Measurements from ENCODE around the gene C12orf76. TPM values are rescaled to one million over a fixed set of nuclear protein-coding genes. Genes with fewer than 3 reads are reported as not detected.

Gene C12orf76
- polyA plus RNA-seq, 1 of the 3 experiments (the other 2 are of a cell fraction) = 29.2 TPM

DNA sequence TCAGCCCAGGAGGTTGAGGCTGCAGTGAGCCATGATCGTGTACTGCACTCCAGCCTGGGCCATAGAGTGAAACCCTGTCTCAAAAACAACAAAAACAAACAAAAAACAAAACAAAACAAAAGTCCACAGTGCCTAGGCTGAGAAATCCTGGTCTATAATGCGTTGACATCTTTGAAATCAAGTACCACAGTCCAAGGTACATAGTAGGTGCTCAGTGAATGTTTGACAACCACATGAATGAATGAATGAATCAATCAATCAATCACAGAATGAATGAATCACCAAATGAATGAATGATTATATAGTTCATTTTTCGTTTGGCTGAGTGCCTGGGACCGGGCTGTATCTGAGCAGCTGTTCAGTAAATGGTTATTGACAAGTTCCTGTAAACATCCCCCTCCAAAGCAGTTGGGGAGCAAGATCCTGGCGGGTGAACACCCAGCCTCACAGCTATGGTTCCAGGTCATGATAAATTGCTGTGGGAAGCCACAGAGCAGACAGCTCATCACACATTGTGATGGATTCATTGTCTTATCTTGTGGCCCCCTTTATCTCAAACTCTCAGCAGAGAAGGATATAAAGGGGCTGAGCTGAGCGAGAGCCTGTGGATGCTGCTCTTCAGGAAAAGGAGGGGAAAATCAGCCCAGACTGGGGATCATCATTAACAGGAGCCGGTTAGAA is 45.4 kb upstream of the C12orf76 start:
- Histone ChIP-seq H3K4me1 (ENCODE audit: control insufficient read depth in 1 of 2, insufficient read depth in 2 of 2, low read depth in 1 of 2, low read length in 1 of 2) (no peaks in the 10 kb centered on the region), H3F3A (replicated peaks; ENCODE audit: insufficient read depth) (no peaks in the 10 kb centered on the region), H2AFZ (ENCODE audit: low read depth) (no peak overlapping the region), H3K9me2 (no peaks in the 10 kb centered on the region), H3K4me2 (no peak overlapping the region), H3K4me3 (ENCODE audit: low read depth in 2 of 2, low read length in 1 of 2) (no peak overlapping the region), H3K79me2 (ENCODE audit: insufficient read depth) (no peaks in the 10 kb centered on the region), H3K36me3 (replicated peaks in 1 of 2; ENCODE audit: control insufficient read depth in 1 of 2, insufficient read depth in 2 of 2, low read length in 1 of 2) (no peaks in the 10 kb centered on the region), H3K27ac (ENCODE audit: low read depth in 2 of 2, low read length in 1 of 2) (no peak overlapping the region), H3K27me3 (ENCODE audit: insufficient read depth) (no peaks in the 10 kb centered on the region), H4K20me1 (ENCODE audit: insufficient read depth) (no peaks in the 10 kb centered on the region), H3K9me3 (no peaks in the 10 kb centered on the region), H3K9ac (no peak overlapping the region)
- ChIA-PET CTCF (interaction anchor here (2.5 kb wide), 1 partner anchor 337 kb away, joined by 7 read pairs; no protein-coding TSS in a partner anchor), POLR2A (no interaction called here)
- 52% methylated on average over 6 of the region's 7 CpGs for WGBS (ENCODE audit: low lambda C conversion rate)
- no peak for DNase-seq
- TF ChIP-seq NFIC (IDR thresholded peaks at IDR 0.05; ENCODE audit: borderline replicate concordance) (no peak), TAF1 (IDR thresholded peaks at IDR 0.05; ENCODE audit: borderline replicate concordance, low read depth, low read length) (no peak), MEF2A (IDR thresholded peaks at IDR 0.05; ENCODE audit: borderline replicate concordance, low read depth) (no peak), RFX5 (IDR thresholded peaks at IDR 0.05; ENCODE audit: low read length) (no peak), CHD2 (IDR thresholded peaks at IDR 0.05; ENCODE audit: low read length, partially characterized antibody) (no peak), FOXJ3 (CRISPR knock-in tag; IDR thresholded peaks at IDR 0.05) (no peak), SMC3 (IDR thresholded peaks at IDR 0.05; ENCODE audit: low read depth, low read length) (no peak), TEAD4 (IDR thresholded peaks at IDR 0.05; ENCODE audit: borderline replicate concordance, insufficient read depth) (no peak), POLR2AphosphoS5 (IDR thresholded peaks at IDR 0.05; ENCODE audit: low read depth, low read length) (no peak), NRF1 (IDR thresholded peaks at IDR 0.05; ENCODE audit: low read depth, low read length) (no peak), ELF1 (IDR thresholded peaks at IDR 0.05) (no peak)
- TF ChIP-seq, protein P1, sequence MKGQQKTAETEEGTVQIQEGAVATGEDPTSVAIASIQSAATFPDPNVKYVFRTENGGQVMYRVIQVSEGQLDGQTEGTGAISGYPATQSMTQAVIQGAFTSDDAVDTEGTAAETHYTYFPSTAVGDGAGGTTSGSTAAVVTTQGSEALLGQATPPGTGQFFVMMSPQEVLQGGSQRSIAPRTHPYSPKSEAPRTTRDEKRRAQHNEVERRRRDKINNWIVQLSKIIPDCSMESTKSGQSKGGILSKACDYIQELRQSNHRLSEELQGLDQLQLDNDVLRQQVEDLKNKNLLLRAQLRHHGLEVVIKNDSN (IDR thresholded peaks at IDR 0.05; ENCODE audit: borderline replicate concordance, low read depth) = no peak
- TF ChIP-seq, protein P2, sequence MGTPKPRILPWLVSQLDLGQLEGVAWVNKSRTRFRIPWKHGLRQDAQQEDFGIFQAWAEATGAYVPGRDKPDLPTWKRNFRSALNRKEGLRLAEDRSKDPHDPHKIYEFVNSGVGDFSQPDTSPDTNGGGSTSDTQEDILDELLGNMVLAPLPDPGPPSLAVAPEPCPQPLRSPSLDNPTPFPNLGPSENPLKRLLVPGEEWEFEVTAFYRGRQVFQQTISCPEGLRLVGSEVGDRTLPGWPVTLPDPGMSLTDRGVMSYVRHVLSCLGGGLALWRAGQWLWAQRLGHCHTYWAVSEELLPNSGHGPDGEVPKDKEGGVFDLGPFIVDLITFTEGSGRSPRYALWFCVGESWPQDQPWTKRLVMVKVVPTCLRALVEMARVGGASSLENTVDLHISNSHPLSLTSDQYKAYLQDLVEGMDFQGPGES (IDR thresholded peaks at IDR 0.05; ENCODE audit: low read depth, low read length) = no peak
- TF ChIP-seq, protein P3, sequence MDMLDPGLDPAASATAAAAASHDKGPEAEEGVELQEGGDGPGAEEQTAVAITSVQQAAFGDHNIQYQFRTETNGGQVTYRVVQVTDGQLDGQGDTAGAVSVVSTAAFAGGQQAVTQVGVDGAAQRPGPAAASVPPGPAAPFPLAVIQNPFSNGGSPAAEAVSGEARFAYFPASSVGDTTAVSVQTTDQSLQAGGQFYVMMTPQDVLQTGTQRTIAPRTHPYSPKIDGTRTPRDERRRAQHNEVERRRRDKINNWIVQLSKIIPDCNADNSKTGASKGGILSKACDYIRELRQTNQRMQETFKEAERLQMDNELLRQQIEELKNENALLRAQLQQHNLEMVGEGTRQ (IDR thresholded peaks at IDR 0.05; ENCODE audit: borderline replicate concordance, low read depth, low read length) = no peak

DNA sequence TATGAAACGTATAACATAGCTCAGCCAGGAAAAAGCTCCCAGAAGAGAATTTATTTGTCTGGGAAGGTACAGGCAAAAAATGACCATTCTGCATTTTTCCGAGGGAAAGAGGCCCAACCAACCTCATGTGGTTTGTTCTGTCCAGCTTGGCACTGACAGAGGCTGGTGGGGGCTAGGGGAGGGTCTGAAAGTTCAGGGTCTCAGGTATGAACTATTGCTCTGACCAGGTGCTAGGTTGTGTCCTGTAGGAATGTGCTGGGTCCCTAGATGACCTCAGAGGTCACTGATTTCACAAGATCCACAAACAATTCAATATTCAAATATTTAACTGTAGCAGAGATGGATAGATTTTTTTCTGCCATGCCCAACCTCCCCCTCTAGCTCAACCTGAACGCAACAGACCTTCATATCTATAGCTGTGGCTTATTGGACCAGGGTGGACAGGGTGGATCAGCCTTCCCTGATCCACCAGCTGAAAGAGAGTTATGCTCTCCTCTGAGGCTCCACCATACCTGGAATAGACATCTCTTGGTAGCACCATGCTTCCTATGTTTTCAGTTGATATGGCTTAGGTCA is 42.9 kb upstream of the C12orf76 start:
- Histone ChIP-seq H3K27ac (ENCODE audit: low read depth in 2 of 2, low read length in 1 of 2) (no peak overlapping the region), H3K36me3 (replicated peaks in 1 of 2; ENCODE audit: control insufficient read depth in 1 of 2, insufficient read depth in 2 of 2, low read length in 1 of 2) (no peaks in the 10 kb centered on the region), H3K27me3 (ENCODE audit: insufficient read depth) (no peaks in the 10 kb centered on the region), H3K9me2 (no peaks in the 10 kb centered on the region), H3K4me2 (no peak overlapping the region), H3K4me1 (ENCODE audit: control insufficient read depth in 1 of 2, insufficient read depth in 2 of 2, low read depth in 1 of 2, low read length in 1 of 2) (no peaks in the 10 kb centered on the region), H3F3A (replicated peaks; ENCODE audit: insufficient read depth) (no peaks in the 10 kb centered on the region), H3K79me2 (ENCODE audit: insufficient read depth) (no peaks in the 10 kb centered on the region), H2AFZ (ENCODE audit: low read depth) (no peak overlapping the region), H3K9ac (no peak overlapping the region), H4K20me1 (ENCODE audit: insufficient read depth) (no peaks in the 10 kb centered on the region), H3K9me3 (no peaks in the 10 kb centered on the region), H3K4me3 (ENCODE audit: low read depth in 2 of 2, low read length in 1 of 2) (no peak overlapping the region)
- CTCF ChIA-PET = interaction anchor here (0.9 kb wide), 1 partner anchor 10 kb away, joined by 3 read pairs; no protein-coding TSS in a partner anchor
- DNase-seq = no peak
- WGBS (ENCODE audit: low lambda C conversion rate) = 78% methylated on average over 3 of the region's 3 CpGs
- POLR2A ChIA-PET = no interaction called here
- TF ChIP-seq FOXM1 (IDR thresholded peaks at IDR 0.05; ENCODE audit: low read depth) (no peak), TCF12 (IDR thresholded peaks at IDR 0.05) (no peak), NFIC (IDR thresholded peaks at IDR 0.05; ENCODE audit: borderline replicate concordance) (no peak), RFX5 (IDR thresholded peaks at IDR 0.05; ENCODE audit: low read length) (no peak)
- TF ChIP-seq, protein P3 (IDR thresholded peaks at IDR 0.05; ENCODE audit: borderline replicate concordance, low read depth, low read length) = no peak
- TF ChIP-seq, protein P4, sequence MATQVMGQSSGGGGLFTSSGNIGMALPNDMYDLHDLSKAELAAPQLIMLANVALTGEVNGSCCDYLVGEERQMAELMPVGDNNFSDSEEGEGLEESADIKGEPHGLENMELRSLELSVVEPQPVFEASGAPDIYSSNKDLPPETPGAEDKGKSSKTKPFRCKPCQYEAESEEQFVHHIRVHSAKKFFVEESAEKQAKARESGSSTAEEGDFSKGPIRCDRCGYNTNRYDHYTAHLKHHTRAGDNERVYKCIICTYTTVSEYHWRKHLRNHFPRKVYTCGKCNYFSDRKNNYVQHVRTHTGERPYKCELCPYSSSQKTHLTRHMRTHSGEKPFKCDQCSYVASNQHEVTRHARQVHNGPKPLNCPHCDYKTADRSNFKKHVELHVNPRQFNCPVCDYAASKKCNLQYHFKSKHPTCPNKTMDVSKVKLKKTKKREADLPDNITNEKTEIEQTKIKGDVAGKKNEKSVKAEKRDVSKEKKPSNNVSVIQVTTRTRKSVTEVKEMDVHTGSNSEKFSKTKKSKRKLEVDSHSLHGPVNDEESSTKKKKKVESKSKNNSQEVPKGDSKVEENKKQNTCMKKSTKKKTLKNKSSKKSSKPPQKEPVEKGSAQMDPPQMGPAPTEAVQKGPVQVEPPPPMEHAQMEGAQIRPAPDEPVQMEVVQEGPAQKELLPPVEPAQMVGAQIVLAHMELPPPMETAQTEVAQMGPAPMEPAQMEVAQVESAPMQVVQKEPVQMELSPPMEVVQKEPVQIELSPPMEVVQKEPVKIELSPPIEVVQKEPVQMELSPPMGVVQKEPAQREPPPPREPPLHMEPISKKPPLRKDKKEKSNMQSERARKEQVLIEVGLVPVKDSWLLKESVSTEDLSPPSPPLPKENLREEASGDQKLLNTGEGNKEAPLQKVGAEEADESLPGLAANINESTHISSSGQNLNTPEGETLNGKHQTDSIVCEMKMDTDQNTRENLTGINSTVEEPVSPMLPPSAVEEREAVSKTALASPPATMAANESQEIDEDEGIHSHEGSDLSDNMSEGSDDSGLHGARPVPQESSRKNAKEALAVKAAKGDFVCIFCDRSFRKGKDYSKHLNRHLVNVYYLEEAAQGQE (IDR thresholded peaks at IDR 0.05; ENCODE audit: low read depth, low read length) = no peak
